ENCODE results near the gene SERPINI1. TPM values are rescaled to one million over a fixed set of nuclear protein-coding genes. Genes with fewer than 3 reads are reported as not detected.

SERPINI1 gene
- total and polyA plus RNA-seq, 10 donors, result 5.3 to 13.6 (median 9.0) TPM

DNA sequence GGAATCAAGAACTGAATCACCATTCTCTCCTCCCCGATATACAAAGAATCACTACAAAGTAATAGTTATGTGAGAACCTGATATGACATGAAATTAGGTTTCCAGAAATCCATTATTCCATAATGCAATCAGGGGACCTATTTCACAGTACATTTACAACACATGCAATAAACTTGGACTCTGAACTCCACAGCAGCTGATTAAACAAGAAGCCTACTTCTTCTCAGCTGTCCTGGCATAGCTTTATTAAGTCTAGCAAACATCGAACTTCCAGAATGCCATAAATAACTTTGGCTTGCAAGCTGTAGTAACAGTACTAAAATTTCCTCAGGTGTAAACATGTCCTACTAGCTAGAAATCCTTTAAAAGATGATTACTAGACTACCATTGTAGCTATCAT lies 18.6 kb upstream of the SERPINI1 start:
- no peak overlapping the region for H3K27ac ChIP-seq
- DNase-seq, result no peak
- H3K36me3 ChIP-seq, result peaks cover 0 to 66% (median 27%) of the 10 kb centered on the region in 6 donors
- TF ChIP-seq POLR2A (IDR thresholded peaks at IDR 0.05), result no peak
- TF ChIP-seq, protein P1, sequence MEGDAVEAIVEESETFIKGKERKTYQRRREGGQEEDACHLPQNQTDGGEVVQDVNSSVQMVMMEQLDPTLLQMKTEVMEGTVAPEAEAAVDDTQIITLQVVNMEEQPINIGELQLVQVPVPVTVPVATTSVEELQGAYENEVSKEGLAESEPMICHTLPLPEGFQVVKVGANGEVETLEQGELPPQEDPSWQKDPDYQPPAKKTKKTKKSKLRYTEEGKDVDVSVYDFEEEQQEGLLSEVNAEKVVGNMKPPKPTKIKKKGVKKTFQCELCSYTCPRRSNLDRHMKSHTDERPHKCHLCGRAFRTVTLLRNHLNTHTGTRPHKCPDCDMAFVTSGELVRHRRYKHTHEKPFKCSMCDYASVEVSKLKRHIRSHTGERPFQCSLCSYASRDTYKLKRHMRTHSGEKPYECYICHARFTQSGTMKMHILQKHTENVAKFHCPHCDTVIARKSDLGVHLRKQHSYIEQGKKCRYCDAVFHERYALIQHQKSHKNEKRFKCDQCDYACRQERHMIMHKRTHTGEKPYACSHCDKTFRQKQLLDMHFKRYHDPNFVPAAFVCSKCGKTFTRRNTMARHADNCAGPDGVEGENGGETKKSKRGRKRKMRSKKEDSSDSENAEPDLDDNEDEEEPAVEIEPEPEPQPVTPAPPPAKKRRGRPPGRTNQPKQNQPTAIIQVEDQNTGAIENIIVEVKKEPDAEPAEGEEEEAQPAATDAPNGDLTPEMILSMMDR (IDR thresholded peaks at IDR 0.05 in 8 of 11, conservative IDR thresholded peaks at IDR 0.05 in 3 of 11), result no peak
- TF ChIP-seq POLR2AphosphoS5 (IDR thresholded peaks at IDR 0.05), result no peak
- H3K27me3 ChIP-seq (replicated peaks in 1 of 7), result no peaks in the 10 kb centered on the region
- intact Hi-C loops (cut with DNase I; ENCODE audit: low total_unique reads), result no loop called here
- WGBS, 5 donors, result 49 to 99% (median 91%) methylated on average over 2 of the region's 2 CpGs
- peaks cover 0 to 21% (median 3%) of the 10 kb centered on the region in 6 donors for H3K4me1 ChIP-seq
- H3K4me3 ChIP-seq, result no peak overlapping the region
- H3K9me3 ChIP-seq, result no peaks in the 10 kb centered on the region

DNA sequence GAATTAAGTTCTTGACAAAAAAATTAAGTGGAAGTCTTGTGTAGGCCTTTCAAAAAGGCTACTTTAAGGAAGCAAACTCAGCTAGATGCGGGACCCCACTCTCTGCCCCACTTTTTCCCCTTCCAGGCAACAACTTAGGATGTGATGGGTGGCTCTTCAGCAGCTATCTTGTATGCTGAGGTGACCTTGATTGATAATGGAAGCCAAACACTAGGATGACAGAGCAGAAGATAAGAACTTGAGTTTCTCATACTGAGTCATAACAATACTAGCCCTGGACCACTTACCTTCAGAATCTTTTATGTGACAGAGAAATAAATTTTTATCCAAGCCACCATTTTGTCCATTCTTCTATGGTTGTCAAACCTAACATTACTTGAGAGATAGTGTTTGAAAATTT lies 16.9 kb upstream of the SERPINI1 start:
- H3K4me1 ChIP-seq, result peaks cover 0 to 22% (median 3%) of the 10 kb centered on the region in 6 donors
- no peaks in the 10 kb centered on the region for H3K9me3 ChIP-seq
- intact Hi-C loops (cut with DNase I; ENCODE audit: low total_unique reads), result no loop called here
- no peak overlapping the region for H3K4me3 ChIP-seq
- 95 to 100% (median 98%) methylated on average over 1 of the region's 1 CpG for WGBS, 5 donors
- no peak for DNase-seq
- peaks cover 0 to 72% (median 27%) of the 10 kb centered on the region in 6 donors for H3K36me3 ChIP-seq
- no peaks in the 10 kb centered on the region for H3K27me3 ChIP-seq (replicated peaks in 1 of 7)
- H3K27ac ChIP-seq, result no peak overlapping the region
- no peak for TF ChIP-seq POLR2A (IDR thresholded peaks at IDR 0.05)
- TF ChIP-seq POLR2AphosphoS5 (IDR thresholded peaks at IDR 0.05), result no peak
- TF ChIP-seq, protein P1 (IDR thresholded peaks at IDR 0.05 in 8 of 11, conservative IDR thresholded peaks at IDR 0.05 in 3 of 11), result no peak

DNA sequence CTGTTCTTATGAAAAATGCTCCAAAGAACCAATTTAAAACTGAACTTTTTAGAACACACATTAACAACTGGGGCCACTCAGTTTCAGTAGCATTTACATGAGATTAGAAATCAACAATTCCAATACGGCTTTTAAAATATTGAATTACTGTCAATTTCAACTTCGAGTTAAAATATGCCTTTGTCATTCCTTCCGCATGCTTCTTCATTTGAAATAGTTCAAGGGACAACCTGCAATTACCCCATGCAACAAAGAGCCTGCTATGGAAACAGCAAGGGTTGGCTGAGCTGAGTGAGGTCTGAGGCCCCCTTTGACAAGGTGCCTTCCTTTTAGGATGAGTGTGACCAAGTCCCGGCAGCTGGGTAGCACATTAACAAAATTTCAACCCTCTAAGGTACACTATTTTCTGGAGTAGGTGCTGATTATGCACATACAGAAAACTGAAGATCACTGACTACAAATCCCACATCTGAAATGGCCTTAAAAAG lies 12.5 kb upstream of the SERPINI1 start:
- H3K27me3 ChIP-seq (replicated peaks in 1 of 7), result no peaks in the 10 kb centered on the region
- 87 to 94% (median 90%) methylated on average over 4 of the region's 4 CpGs for WGBS, 5 donors
- TF ChIP-seq POLR2A (IDR thresholded peaks at IDR 0.05) (no peak), POLR2AphosphoS5 (IDR thresholded peaks at IDR 0.05) (no peak)
- TF ChIP-seq, protein P1 (IDR thresholded peaks at IDR 0.05 in 8 of 11, conservative IDR thresholded peaks at IDR 0.05 in 3 of 11), result no peak
- peaks cover 5 to 48% (median 22%) of the 10 kb centered on the region in 6 donors for H3K4me1 ChIP-seq
- DNase-seq, result no peak
- H3K36me3 ChIP-seq, result peaks cover 0 to 56% (median 21%) of the 10 kb centered on the region in 6 donors
- no peaks in the 10 kb centered on the region for H3K9me3 ChIP-seq
- H3K27ac ChIP-seq, result no peak overlapping the region
- intact Hi-C loops (cut with DNase I; ENCODE audit: low total_unique reads), result no loop called here
- H3K4me3 ChIP-seq, result no peak overlapping the region

DNA sequence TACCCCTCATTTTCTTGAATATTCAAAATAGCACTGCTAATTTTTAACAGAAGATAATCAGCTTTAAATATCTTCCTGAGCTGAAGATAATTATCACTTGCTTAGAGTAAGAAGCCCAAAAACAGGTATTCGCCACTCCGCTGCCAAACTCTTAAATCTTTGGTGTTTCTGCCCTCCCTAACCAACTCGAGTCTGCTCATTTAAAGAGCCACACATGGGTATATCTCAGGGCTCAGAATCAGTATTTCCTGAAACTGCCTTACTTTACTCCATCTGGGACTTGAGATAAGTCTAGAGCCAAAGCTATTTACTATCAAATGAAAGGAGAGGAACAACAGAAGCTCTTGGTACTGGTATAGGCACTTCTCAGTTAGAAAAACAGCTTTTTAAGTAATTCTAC lies 11.6 kb upstream of the SERPINI1 start:
- WGBS, 5 donors, result 67 to 84% (median 70%) methylated on average over 3 of the region's 3 CpGs
- H3K27ac ChIP-seq, result no peak overlapping the region
- H3K27me3 ChIP-seq (replicated peaks in 1 of 7), result no peaks in the 10 kb centered on the region
- TF ChIP-seq POLR2AphosphoS5 (IDR thresholded peaks at IDR 0.05) (no peak), POLR2A (IDR thresholded peaks at IDR 0.05) (no peak)
- TF ChIP-seq, protein P1 (IDR thresholded peaks at IDR 0.05 in 8 of 11, conservative IDR thresholded peaks at IDR 0.05 in 3 of 11), result no peak
- peaks cover 0 to 48% (median 13%) of the 10 kb centered on the region in 6 donors for H3K36me3 ChIP-seq
- H3K4me1 ChIP-seq, result peaks cover 12 to 56% (median 30%) of the 10 kb centered on the region in 6 donors
- H3K9me3 ChIP-seq, result no peaks in the 10 kb centered on the region
- no peak overlapping the region for H3K4me3 ChIP-seq
- DNase-seq, result no peak
- intact Hi-C loops (cut with DNase I; ENCODE audit: low total_unique reads), result no loop called here

Data from spleen (tissue), 11 donors.